CD14-positive monocyte (primary cell): Measurements from ENCODE around the gene RFXANK. TPM values are rescaled to one million over a fixed set of nuclear protein-coding genes. Genes with fewer than 3 reads are reported as not detected.
"Not testable (repeated sequence)": the region's sequence is repeated elsewhere in the genome, so short reads cannot be mapped to it uniquely, and the experiment has no call there.

Source experiments
- DNase-seq, 3 donors: peaks; one replicate each; pipeline ENCODE4 v3.0.0-alpha.2; 2011 to 2022
- H2AFZ ChIP-seq: 2 replicates; pipeline ENCODE4 v1.6.0; 2012; ENCODE audit warnings: mild to moderate bottlenecking, low read depth, low read length, inconsistent platforms; ENCODE audit not compliant: insufficient read depth, poor library complexity, severe bottlenecking
- H3K27ac ChIP-seq, 2 donors: 1 replicate in 1 of 2; 2 replicates in 1 of 2; pipeline ENCODE4 v1.5.1; 2012 to 2013; ENCODE audit warnings: low read length in 2 of 2, control low read depth in 1 of 2, inconsistent platforms in 1 of 2, low read depth in 1 of 2, mild to moderate bottlenecking in 1 of 2
- H3K27me3 ChIP-seq, 2 donors: one replicate each; pipeline versions ENCODE4 v1.6.0 to v1.6.1; 2011 to 2013; ENCODE audit warnings: low read length in 2 of 2; ENCODE audit not compliant: control insufficient read depth in 2 of 2, insufficient read depth in 2 of 2
- H3K36me3 ChIP-seq, 2 donors: replicated peaks in 1 of 2; 1 replicate in 1 of 2; 2 replicates in 1 of 2; pipeline versions ENCODE4 v1.5.1 to v1.6.1; 2012 to 2013; ENCODE audit warnings: low read length in 2 of 2, control low read depth in 1 of 2, inconsistent platforms in 1 of 2, mild to moderate bottlenecking in 1 of 2; ENCODE audit not compliant: insufficient read depth in 2 of 2, control insufficient read depth in 1 of 2
- H3K4me1 ChIP-seq, 2 donors: 1 replicate in 1 of 2; 2 replicates in 1 of 2; pipeline versions ENCODE4 v1.5.1 to v1.6.1; 2012 to 2013; ENCODE audit warnings: low read length in 2 of 2, control low read depth in 1 of 2, inconsistent platforms in 1 of 2, mild to moderate bottlenecking in 1 of 2, moderate library complexity in 1 of 2; ENCODE audit not compliant: insufficient read depth in 2 of 2, control insufficient read depth in 1 of 2
- H3K4me2 ChIP-seq: replicated peaks from 2 replicates; pipeline ENCODE3; 2012; ENCODE audit warnings: low read length, moderate library complexity, mild to moderate bottlenecking; ENCODE audit not compliant: poor library complexity, severe bottlenecking; ENCODE audit errors: extremely low read depth
- H3K4me3 ChIP-seq, 3 experiments: fragments of 200-600 bp in 1 of 3; sonication (generic) in 1 of 3; replicated peaks in 1 of 3; 1 replicate in 2 of 3; 2 replicates in 1 of 3; pipeline ENCODE4 v1.5.1; 2011 to 2013; ENCODE audit warnings: low read length in 3 of 3, mild to moderate bottlenecking in 3 of 3, control low read depth in 2 of 3, low read depth in 2 of 3, inconsistent platforms in 1 of 3, moderate library complexity in 1 of 3
- H3K79me2 ChIP-seq: 2 replicates; pipeline ENCODE4 v1.6.0; 2012; ENCODE audit warnings: mild to moderate bottlenecking, control low read depth, inconsistent platforms, low read length, moderate library complexity; ENCODE audit not compliant: insufficient read depth
- H3K9ac ChIP-seq: 2 replicates; pipeline ENCODE4 v1.6.0; 2017; ENCODE audit warnings: low read length, mild to moderate bottlenecking; ENCODE audit not compliant: insufficient read depth, poor library complexity, severe bottlenecking
- H3K9me3 ChIP-seq, 2 donors: replicated peaks in 1 of 2; 1 replicate in 1 of 2; 2 replicates in 1 of 2; pipeline versions ENCODE4 v1.5.1 to v1.6.1; 2012 to 2013; ENCODE audit warnings: low read length in 2 of 2, control low read depth in 1 of 2; ENCODE audit not compliant: control insufficient read depth in 1 of 2, insufficient read depth in 1 of 2
- H4K20me1 ChIP-seq: 2 replicates; pipeline ENCODE4 v1.6.0; 2012; ENCODE audit warnings: mild to moderate bottlenecking, low read length, control low read depth, moderate library complexity; ENCODE audit not compliant: insufficient read depth
- H3K27ac Mint-ChIP-seq, 7 donors: one replicate each; pipeline ENCODE4 v1.8.0; 2020; ENCODE audit warnings: mild to moderate bottlenecking in 7 of 7, mixed read lengths in 7 of 7, moderate library complexity in 6 of 7, inconsistent platforms in 2 of 7
- H3K27me3 Mint-ChIP-seq, 3 donors: one replicate each; pipeline ENCODE4 v1.8.0; 2021 to 2022; ENCODE audit warnings: low read depth in 3 of 3, mild to moderate bottlenecking in 3 of 3, mixed read lengths in 3 of 3, moderate library complexity in 3 of 3, inconsistent platforms in 1 of 3
- H3K36me3 Mint-ChIP-seq, 2 donors: one replicate each; pipeline ENCODE4 v1.8.0; 2020; ENCODE audit warnings: mixed read lengths in 2 of 2, inconsistent platforms in 1 of 2, mild to moderate bottlenecking in 1 of 2
- H3K4me1 Mint-ChIP-seq: one replicate; pipeline ENCODE4 v1.8.0; 2020; ENCODE audit warnings: mild to moderate bottlenecking, mixed read lengths
- H3K4me3 Mint-ChIP-seq, 2 donors: one replicate each; pipeline ENCODE4 v1.8.0; 2020; ENCODE audit warnings: mild to moderate bottlenecking in 2 of 2, mixed read lengths in 2 of 2, moderate library complexity in 1 of 2
- H3K9me3 Mint-ChIP-seq, 7 donors: one replicate each; pipeline ENCODE4 v1.8.0; 2020 to 2022; ENCODE audit warnings: mixed read lengths in 7 of 7, mild to moderate bottlenecking in 6 of 7, moderate library complexity in 6 of 7, inconsistent platforms in 2 of 7
- CTCF ChIP-seq: fragments of 200-600 bp; IDR thresholded peaks from one replicate; pipeline ENCODE4 v1.8.0; 2022; ENCODE audit warnings: antibody characterized with exemption, mild to moderate bottlenecking
- WGBS: methylation state at CpG from one replicate; pipeline ENCODE4 v1.1.5; 2013; ENCODE audit warnings: missing lambda C conversion rate; ENCODE audit not compliant: insufficient coverage; 5-methylcytosine and 5-hydroxymethylcytosine counted together
- intact Hi-C, 2 donors: fragments of 100-400 bp; cut with micrococcal nuclease; formaldehyde crosslinking; loops; one replicate each; pipeline versions ENCODE4 v1.15.0 to v1.15.1; 2023
- polyA plus RNA-seq, 3 donors: library from polyadenylated mRNA; depleted of rRNA in 1 of 3; unstranded in 2 of 3; stranded (reverse) in 1 of 3; fragments of 300-500 nt in 2 of 3; fragments of >200 nt in 1 of 3; fragmentation: Illumina TruSeq in 2 of 3; gene quantifications; 1 replicate in 2 of 3; 2 replicates in 1 of 3; pipeline ENCODE4 v1.2.3, GENCODE V29; 2012 to 2021

The RFXANK gene
- polyA plus RNA-seq, 3 donors, result 62.2 to 98.2 (median 66.6) TPM

DNA sequence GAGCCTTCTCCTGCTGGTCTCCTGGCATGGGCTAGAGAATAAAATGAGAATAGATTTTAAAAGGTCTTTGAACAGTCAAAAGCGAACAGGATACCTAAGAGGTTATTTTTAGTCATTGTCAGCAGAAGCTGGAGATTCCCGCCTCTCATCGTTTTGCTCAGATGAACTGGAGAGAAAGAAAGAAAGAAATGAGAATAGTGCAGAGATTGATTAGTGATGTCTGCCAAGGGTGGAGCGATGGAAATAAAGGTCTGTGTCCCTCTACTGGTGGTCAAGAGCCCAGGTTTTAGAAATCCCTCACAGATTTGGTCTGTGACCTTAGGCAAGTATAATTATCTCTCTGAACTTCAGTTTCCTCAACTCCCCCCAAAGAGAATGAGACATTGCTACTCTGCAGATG is 25.0 kb downstream of the RFXANK start:
- no peak overlapping the region for H3K9ac ChIP-seq
- peaks cover 0 to 2% of the 10 kb centered on the region in 2 donors for H3K9me3 ChIP-seq
- peaks cover 0 to 26% of the 10 kb centered on the region in 2 donors for H3K27me3 ChIP-seq
- H3K9me3 Mint-ChIP-seq, result peaks cover 0 to 10% (median 3%) of the 10 kb centered on the region in 7 donors
- H2AFZ ChIP-seq, result no peak overlapping the region
- H4K20me1 ChIP-seq, result no peaks in the 10 kb centered on the region
- H3K4me3 ChIP-seq, result no peak overlapping the region
- no peak overlapping the region for H3K4me2 ChIP-seq
- no peaks in the 10 kb centered on the region for H3K36me3 Mint-ChIP-seq
- H3K4me1 ChIP-seq, result no peaks in the 10 kb centered on the region
- peak overlapping the region in 1 of 2 donors; percentile 14 for H3K4me3 Mint-ChIP-seq
- no peak overlapping the region for H3K27ac ChIP-seq
- WGBS, result 77% methylated on average over 4 of the region's 4 CpGs
- H3K27me3 Mint-ChIP-seq, result peaks cover 36 to 48% (median 38%) of the 10 kb centered on the region in 3 donors
- DNase-seq, result no peak
- TF ChIP-seq CTCF, result no peak
- no peaks in the 10 kb centered on the region for H3K79me2 ChIP-seq
- H3K36me3 ChIP-seq, result no peaks in the 10 kb centered on the region
- intact Hi-C loops, result no loop called here
- no peaks in the 10 kb centered on the region for H3K4me1 Mint-ChIP-seq
- no peak overlapping the region for H3K27ac Mint-ChIP-seq

DNA sequence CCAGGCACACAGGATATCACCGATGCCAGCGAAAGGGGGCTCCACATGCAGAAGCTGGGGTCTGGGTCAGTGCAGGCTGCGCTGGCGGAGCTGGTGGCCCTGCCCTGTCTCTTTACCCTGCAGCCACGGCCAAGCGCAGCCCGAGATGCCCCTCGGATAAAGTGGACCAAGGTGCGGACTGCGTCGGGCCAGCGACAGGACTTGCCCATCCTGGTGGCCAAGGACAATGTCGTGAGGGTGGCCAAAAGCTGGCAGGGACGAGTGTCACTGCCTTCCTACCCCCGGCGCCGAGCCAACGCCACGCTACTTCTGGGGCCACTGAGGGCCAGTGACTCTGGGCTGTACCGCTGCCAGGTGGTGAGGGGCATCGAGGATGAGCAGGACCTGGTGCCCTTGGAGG is 26.9 kb downstream of the RFXANK start:
- H3K9me3 ChIP-seq, result peaks cover 0 to 2% of the 10 kb centered on the region in 2 donors
- H3K9me3 Mint-ChIP-seq, result peaks cover 0 to 10% (median 3%) of the 10 kb centered on the region in 7 donors
- no peak overlapping the region for H3K27ac ChIP-seq
- H3K4me2 ChIP-seq, result no peak overlapping the region
- no peak overlapping the region for H3K9ac ChIP-seq
- no peaks in the 10 kb centered on the region for H3K36me3 Mint-ChIP-seq
- TF ChIP-seq CTCF, result no peak
- H3K79me2 ChIP-seq, result no peaks in the 10 kb centered on the region
- no peak for DNase-seq
- H2AFZ ChIP-seq, result no peak overlapping the region
- no peaks in the 10 kb centered on the region for H3K4me1 Mint-ChIP-seq
- H3K36me3 ChIP-seq, result no peaks in the 10 kb centered on the region
- H3K4me1 ChIP-seq, result no peaks in the 10 kb centered on the region
- H3K27me3 ChIP-seq, result peaks cover 0 to 16% of the 10 kb centered on the region in 2 donors
- H4K20me1 ChIP-seq, result no peaks in the 10 kb centered on the region
- H3K27me3 Mint-ChIP-seq, result peaks cover 28 to 41% (median 32%) of the 10 kb centered on the region in 3 donors
- 91% methylated on average over 21 of the region's 21 CpGs for WGBS
- no peak overlapping the region for H3K4me3 ChIP-seq
- H3K4me3 Mint-ChIP-seq, result no peak overlapping the region
- H3K27ac Mint-ChIP-seq, result peak overlapping the region in 1 of 7 donors; percentile 42
- intact Hi-C loops, result no loop called here

DNA sequence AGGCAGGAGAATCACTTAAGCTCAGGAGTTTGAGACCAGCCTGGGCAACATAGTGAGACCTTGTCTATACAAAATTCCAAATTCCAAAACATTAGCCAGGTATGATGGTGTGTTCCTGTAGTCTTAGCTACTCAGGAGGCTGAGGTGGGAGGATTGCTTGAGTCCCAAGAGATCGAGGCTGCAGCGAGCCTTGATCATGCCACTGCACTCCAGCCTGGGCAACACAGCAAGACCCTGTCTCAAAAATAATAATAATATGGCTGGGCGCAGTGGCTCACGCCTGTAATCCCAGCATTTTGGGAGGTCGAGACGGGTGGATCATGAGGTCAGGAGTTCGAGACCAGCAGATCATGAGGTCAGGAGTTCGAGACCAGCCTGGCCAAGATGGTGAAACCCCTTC is 28.9 kb downstream of the RFXANK start:
- H3K79me2 ChIP-seq, DNase-seq, H3K36me3 Mint-ChIP-seq, H3K36me3 ChIP-seq, H2AFZ ChIP-seq, H3K27ac ChIP-seq, H3K4me3 ChIP-seq, intact Hi-C loops, H3K27ac Mint-ChIP-seq, H3K4me3 Mint-ChIP-seq, H3K4me1 Mint-ChIP-seq, H4K20me1 ChIP-seq, H3K9ac ChIP-seq, H3K9me3 ChIP-seq, H3K4me2 ChIP-seq: not testable (repeated sequence)
- 100% methylated on average over 2 of the region's 8 CpGs for WGBS
- H3K27me3 ChIP-seq, result peaks cover 3 to 24% of the 10 kb centered on the region in 2 donors
- peaks cover 8 to 12% of the 10 kb centered on the region in 2 donors for H3K4me1 ChIP-seq
- Mint-ChIP-seq H3K27me3 (peaks cover 32 to 44% (median 34%) of the 10 kb centered on the region in 3 donors), H3K9me3 (peaks cover 0 to 10% (median 3%) of the 10 kb centered on the region in 7 donors)
